GM12873 (cell line): ENCODE results near the gene GRAMD2B.

Experiments used
- TF ChIP-seq, protein P1 (sequence below): IDR thresholded peaks from 2 replicates; pipeline ENCODE4 v1.5.1; 2012; ENCODE audit warnings: low read depth, mild to moderate bottlenecking, moderate library complexity, low read length, control low read depth; ENCODE audit not compliant: insufficient read depth; ENCODE audit errors: missing control alignments

GRAMD2B gene

DNA sequence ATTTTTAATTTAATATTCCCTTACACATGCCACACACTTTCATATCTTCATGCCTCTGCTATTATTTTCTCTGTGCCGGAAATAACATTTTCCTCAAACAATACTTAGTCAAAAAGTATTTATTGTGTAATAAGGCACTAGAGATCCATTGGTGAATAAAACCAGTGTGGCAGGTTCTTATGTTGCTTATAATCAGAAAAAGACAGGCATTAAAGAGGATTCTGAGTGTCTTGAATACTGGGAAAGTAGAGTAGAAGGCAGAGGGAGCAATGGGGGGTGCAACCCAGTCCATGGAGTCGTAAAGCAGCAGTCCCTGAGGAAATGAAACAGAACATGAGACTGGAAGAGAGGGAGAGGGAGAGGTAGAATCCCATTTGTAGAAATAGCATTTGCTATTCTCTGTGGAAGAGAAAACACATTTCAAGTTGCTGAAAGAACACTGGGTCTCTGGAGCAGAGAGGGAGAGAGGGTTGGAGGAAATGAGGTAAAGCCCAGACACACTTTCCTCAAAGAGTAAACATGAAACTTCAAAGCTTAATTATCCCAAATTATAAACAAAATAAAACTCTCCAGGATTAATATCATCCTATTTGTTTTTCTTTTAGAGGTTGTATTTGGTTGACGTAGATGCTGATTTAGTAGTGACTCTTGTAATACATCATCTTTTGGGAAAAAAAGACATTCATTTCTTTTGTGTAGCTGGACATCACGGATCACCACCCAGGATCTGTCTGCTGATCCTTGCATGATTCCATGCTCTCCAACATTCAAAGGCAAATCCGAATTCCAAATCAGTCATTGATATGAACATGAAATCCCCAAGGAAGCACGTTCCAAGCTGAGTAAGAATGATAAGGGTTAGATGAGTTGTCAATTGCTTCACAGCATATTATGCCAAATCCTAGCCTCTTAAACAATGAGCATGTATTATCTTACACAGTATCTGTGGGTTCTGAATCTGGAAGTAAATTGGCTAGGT, 37.4 kb upstream of the GRAMD2B start:
- TF ChIP-seq, protein P1, sequence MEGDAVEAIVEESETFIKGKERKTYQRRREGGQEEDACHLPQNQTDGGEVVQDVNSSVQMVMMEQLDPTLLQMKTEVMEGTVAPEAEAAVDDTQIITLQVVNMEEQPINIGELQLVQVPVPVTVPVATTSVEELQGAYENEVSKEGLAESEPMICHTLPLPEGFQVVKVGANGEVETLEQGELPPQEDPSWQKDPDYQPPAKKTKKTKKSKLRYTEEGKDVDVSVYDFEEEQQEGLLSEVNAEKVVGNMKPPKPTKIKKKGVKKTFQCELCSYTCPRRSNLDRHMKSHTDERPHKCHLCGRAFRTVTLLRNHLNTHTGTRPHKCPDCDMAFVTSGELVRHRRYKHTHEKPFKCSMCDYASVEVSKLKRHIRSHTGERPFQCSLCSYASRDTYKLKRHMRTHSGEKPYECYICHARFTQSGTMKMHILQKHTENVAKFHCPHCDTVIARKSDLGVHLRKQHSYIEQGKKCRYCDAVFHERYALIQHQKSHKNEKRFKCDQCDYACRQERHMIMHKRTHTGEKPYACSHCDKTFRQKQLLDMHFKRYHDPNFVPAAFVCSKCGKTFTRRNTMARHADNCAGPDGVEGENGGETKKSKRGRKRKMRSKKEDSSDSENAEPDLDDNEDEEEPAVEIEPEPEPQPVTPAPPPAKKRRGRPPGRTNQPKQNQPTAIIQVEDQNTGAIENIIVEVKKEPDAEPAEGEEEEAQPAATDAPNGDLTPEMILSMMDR: no peak

DNA sequence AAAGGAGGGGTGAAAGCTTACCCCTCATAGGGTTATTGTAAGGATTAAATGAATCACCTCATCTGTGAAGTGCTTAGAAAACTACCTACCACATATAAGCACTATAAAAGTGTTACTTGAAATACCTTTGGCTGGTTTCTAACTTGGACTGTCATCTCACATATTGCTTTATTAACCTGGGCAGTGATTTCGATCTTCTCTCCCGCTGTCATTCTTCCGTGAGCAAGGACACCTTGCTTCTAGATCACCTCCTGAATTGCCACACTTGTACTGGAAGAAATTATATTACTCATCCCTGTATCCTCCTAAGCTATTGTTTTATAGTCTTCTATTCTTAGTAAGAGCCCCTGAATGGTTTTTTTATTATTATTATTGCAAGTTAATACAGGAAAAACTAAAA, 34.0 kb upstream of the GRAMD2B start:
- TF ChIP-seq, protein P1: no peak

DNA sequence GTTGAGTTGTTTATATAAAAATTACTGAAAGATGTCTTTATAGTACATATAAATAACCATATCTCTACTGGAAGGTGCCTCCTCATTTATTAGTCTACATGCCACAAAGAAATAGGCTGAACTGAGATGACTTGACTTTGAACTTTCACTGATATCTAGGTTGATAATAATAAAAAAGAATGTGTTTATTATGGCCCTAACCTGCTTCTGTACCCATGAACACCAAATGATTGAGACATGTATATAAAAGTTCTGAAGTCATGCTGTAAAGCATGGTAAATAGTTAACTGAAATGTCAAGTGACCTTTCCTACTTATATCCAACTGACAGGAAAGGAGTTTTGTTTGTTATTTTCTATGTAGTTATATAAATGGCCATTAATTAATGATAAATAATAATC, 33.2 kb upstream of the GRAMD2B start:
- TF ChIP-seq, protein P1: no peak

DNA sequence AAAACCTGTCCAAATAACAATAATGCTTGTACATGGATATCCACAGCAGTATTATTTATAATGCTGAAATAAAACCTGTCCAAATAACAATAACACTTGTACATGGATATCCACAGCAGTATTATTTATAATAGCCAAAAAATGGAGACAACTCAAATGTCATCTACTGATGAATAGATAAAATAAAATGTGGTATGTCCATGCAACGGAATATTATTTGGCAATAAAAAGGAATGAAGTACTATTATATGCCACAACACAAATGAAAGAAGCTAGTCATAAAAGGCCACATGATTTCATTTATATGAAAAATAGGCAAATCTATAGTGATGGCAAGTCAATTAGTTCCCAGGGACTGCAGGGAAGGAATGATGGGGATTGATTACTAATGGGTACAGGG, 31.8 kb upstream of the GRAMD2B start:
- TF ChIP-seq, protein P1: no peak

DNA sequence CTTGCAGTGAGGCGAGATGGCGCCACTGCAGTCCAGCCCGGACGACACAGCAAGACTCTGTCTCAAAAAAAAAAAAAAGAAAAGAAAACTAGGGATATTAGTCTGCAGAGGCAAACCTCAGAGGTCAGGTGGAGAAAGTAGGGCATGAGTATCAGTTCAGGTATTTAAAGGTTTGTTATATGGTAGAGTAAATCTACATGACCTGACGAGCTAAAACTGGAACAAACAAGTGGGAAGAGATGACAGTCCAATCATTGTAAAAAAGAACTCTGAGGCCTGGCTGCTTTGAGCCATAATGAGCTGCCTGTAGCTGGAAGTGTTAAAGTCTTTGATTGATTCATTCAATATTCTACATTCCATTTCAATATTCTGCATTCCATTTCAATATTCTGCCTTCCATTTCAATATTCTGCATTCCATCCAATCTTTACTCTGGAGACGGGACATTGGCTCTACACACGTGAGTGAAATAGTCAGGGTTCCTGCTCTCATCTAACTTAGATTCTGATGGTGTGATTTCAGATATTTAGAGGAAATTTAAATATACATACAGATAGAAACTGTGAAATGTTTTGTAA, 28.9 kb upstream of the GRAMD2B start:
- TF ChIP-seq, protein P1: no peak

DNA sequence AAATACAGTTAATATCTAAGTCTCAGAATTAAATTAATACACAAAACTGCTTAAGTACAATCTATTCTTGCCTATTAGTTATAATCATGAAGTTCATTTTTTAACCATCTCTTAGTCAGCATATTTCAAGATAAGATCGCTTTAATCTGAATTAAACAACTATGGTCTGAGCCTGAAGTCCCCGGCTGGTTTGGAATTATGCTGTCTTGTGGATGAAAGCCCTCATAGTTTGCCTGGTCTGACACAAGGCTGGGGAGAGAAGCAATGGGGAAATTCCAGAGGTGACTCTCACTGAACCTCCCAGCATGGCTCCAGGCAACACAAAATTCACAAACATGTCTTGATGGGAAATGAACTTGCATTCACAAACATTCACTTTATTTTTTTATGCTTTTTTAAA, 28.0 kb upstream of the GRAMD2B start:
- TF ChIP-seq, protein P1: no peak

DNA sequence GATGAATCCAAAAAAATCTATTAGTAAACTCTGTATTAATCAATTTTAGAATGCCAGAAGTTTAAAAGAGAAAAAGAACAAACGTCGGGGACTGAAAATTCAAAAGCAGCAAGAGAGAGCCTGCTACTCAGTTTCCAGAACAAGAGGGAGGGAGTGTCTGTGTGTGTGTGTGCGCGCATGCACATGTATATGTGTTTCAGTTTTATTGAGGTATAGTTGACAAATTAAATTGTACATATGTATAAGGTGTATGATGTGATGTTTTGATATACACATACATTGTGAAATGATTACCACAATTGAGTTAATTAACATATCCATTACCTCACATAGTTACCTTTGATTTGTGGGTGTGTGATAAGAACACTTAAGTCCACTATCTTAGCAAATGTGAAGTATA, 27.6 kb upstream of the GRAMD2B start:
- TF ChIP-seq, protein P1: no peak
